Stimulated activated CD8-positive, alpha-beta memory T cell treated with anti-CD3 and anti-CD28 coated beads, Interleukin-7, amount 100 ng/mL, for 48 hours (primary cell): ENCODE measurements around the gene ABHD14A.
"Not testable (repeated sequence)": the region's sequence is repeated elsewhere in the genome, so short reads cannot be mapped to it uniquely, and the experiment has no call there.

Experiments
- DNase-seq, 2 donors: peaks; one replicate each; pipeline ENCODE4 v3.0.0-alpha.2; 2020; ENCODE audit warnings: low read depth in 1 of 2; ENCODE audit errors: extremely low read depth in 1 of 2

ABHD14A gene

GRCh38 chr3:51974963-51975851 is at the start of gene ABHD14A:
ABHD14A (plus strand) TSS chr3:51975064; CDS start chr3:51975136, 72 bp downstream.
- peak in 1 of 2 donors; percentile 40 for DNase-seq

- no peak for DNase-seq
These were observed 47.5 kb upstream of the ABHD14A start for GRCh38 chr3:51927061-51927977.

GRCh38 chr3:51928438-51928837 is 46.4 kb upstream of the ABHD14A start:
- no peak for DNase-seq

- not testable (repeated sequence) for DNase-seq
These were observed 45.9 kb upstream of the ABHD14A start for GRCh38 chr3:51928981-51929380.

- no peak for DNase-seq
These were observed 45.4 kb upstream of the ABHD14A start for GRCh38 chr3:51929420-51930003.

- no peak for DNase-seq
These were observed 44.4 kb upstream of the ABHD14A start for GRCh38 chr3:51930439-51930838.

GRCh38 chr3:51931756-51932155 is 43.1 kb upstream of the ABHD14A start:
- no peak for DNase-seq

- DNase-seq: no peak
These were observed 42.1 kb upstream of the ABHD14A start for GRCh38 chr3:51932471-51933370.

GRCh38 chr3:51933471-51934138 is 41.3 kb upstream of the ABHD14A start:
- DNase-seq: no peak

- DNase-seq: no peak
These were observed 40.6 kb upstream of the ABHD14A start for GRCh38 chr3:51934139-51934850.

GRCh38 chr3:51934991-51935885 is 39.6 kb upstream of the ABHD14A start:
- no peak for DNase-seq

GRCh38 chr3:51935886-51936755 is 38.7 kb upstream of the ABHD14A start:
- no peak for DNase-seq

- no peak for DNase-seq
These were observed 37.9 kb upstream of the ABHD14A start for GRCh38 chr3:51937014-51937413.

GRCh38 chr3:51937611-51938450 is 37.0 kb upstream of the ABHD14A start:
- no peak for DNase-seq

- no peak for DNase-seq
These were observed 36.0 kb upstream of the ABHD14A start for GRCh38 chr3:51938780-51939425.
